Effector CD4-positive, alpha-beta T cell (primary cell): ENCODE measurements around the gene CPA1.

Experiments
- DNase-seq: peaks from one replicate; pipeline ENCODE4 v3.0.0-alpha.2; 2020

The CPA1 gene

GRCh38 chr7:130356121-130356875 lies 24.0 kb upstream of the CPA1 start:
- no peak for DNase-seq

- no peak for DNase-seq
Observed at GRCh38 chr7:130356876-130357611, 23.2 kb upstream of the CPA1 start.

- DNase-seq = no peak
Observed at GRCh38 chr7:130358471-130358870, 21.8 kb upstream of the CPA1 start.

- DNase-seq = no peak
Observed at GRCh38 chr7:130359276-130359857, 20.9 kb upstream of the CPA1 start.

- DNase-seq = no peak
Observed at GRCh38 chr7:130360518-130360917, 19.8 kb upstream of the CPA1 start.

- no peak for DNase-seq
Observed at GRCh38 chr7:130361681-130362080, 18.6 kb upstream of the CPA1 start.

- DNase-seq = no peak
Observed at GRCh38 chr7:130362251-130362816, 18.0 kb upstream of the CPA1 start.

- DNase-seq = no peak
Observed at GRCh38 chr7:130363026-130363847, 17.1 kb upstream of the CPA1 start.

- DNase-seq = no peak
Observed at GRCh38 chr7:130364451-130364850, 15.8 kb upstream of the CPA1 start.

- no peak for DNase-seq
Observed at GRCh38 chr7:130365088-130365487, 15.2 kb upstream of the CPA1 start.

- no peak for DNase-seq
Observed at GRCh38 chr7:130365511-130366441, 14.5 kb upstream of the CPA1 start.

- DNase-seq = no peak
Observed at GRCh38 chr7:130366564-130366963, 13.7 kb upstream of the CPA1 start.

- no peak for DNase-seq
Observed at GRCh38 chr7:130367088-130367755, 13.1 kb upstream of the CPA1 start.

- DNase-seq = no peak
Observed at GRCh38 chr7:130367836-130368746, 12.2 kb upstream of the CPA1 start.

- DNase-seq = no peak
Observed at GRCh38 chr7:130369110-130369711, 11.1 kb upstream of the CPA1 start.

- DNase-seq = no peak
Observed at GRCh38 chr7:130369831-130370550, 10.3 kb upstream of the CPA1 start.

GRCh38 chr7:130371046-130371445 lies 9.2 kb upstream of the CPA1 start:
- DNase-seq = no peak

GRCh38 chr7:130372402-130373165 lies 7.7 kb upstream of the CPA1 start:
- no peak for DNase-seq
